Measurements from ENCODE around the gene PCP2.
"Not testable (repeated sequence)": the region's sequence is repeated elsewhere in the genome, so short reads cannot be mapped to it uniquely, and the experiment has no call there.

Gene PCP2

DNA sequence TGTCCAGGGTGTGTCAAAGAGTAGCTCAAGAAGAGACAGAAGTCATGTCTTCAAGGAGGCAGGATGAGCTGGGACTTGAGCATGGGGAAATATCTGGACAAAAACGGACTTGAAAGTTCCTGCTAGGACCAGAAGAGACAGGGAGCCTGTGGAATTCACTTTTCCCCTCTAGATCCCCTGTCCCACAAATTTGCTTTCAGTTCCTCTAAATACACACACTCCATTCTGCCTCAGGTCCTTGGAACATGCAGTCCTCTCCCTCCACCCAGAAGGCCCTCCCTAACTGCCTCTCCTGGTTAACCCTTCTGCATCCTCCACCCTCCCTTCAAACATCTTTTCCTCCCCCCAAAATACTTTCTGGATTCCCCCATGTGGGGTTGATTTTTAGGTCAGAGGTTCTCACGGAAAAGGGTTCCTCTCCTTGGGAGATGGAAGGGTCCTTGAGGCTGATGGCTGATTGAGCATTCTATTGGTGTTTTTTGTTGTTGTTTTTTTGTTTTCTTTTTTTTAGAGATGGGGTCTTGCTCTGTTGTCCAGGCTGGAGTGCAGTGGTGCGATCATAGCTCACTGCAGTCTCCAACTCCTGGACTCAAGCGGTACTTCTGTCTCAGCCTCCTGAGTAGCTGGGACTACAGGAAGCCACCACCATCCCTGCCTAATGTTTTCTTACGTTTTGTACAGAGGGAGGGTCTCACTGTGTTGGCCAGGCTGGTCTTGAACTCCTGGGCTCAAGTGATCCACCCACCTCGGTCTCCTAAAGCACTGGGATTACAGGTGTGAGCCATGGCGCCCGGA, 28.4 kb upstream of the PCP2 start:
- no peak for DNase-seq

DNA sequence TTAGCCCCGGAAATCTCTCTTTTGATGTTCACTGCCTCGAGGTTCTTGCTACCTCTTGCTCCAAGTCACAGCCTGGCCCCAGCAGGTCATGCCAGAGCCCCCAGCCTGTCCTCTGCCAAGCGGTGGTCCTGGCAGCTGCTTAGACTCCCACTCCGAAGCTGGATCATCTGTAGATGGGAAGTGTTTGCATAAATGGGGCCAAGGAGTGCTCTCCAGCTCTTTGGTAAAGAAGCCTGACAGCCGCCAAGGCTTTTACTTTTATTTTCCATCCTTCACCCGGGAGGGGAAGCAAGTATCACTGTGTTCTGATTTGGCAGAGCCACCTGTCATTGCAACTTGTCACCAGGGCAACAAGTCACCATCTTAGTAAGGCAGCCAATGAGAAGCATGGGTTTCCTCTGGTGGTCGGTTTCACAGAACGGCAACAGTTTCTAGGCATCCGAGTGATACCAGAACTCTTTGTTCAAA, 24.7 kb upstream of the PCP2 start:
- DNase-seq: no peak

DNA sequence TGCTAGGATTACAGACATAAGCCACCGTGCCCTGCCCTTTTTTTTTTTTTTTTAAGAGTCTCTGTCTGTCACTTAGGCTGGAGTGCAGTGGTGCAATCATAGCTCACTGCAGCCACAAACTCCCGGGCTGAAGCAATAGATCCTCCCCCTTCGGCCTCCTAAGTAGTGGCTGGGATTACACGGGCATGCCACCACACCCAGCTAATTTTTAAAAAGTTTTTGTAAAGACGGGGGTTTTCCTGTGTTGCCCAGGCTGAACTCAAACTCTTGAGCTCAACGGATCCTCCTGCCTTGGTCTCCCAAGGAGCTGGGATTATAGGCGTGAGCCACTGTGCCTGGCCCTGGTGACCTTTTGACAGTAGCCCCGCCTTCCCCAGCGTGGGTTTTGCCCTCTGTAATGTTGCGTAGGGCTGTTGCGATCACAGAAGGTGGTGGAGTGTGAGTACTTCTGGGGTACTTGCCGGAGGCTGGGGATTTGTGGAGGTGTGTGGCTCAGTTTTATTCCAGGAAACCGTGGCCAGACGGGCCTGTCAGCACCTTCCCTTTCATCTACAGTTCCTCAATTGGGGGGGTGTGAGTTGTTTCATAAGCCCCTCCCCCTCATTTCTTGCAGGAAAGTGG, 23.7 kb upstream of the PCP2 start:
- DNase-seq: no peak

DNA sequence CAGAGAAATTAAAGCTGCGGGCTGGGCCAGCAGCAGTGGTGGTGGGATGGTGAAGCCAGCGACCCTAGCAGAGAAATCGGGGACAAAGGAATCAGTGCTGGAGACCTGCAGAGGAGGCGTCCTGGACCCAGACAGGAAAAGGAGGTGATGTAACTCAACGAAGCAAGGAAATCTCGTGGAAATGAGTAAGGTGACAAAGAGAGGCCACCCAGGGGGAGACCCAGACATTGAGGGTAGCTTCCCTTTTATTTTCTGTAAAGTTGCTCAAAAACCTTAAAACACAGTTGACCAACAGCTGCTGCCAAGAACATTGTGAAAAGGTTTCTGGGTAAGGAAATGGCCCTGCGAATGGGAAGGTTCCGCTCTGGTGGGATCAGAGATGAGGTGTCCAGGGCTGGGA, 22.1 kb upstream of the PCP2 start:
- no peak for DNase-seq

DNA sequence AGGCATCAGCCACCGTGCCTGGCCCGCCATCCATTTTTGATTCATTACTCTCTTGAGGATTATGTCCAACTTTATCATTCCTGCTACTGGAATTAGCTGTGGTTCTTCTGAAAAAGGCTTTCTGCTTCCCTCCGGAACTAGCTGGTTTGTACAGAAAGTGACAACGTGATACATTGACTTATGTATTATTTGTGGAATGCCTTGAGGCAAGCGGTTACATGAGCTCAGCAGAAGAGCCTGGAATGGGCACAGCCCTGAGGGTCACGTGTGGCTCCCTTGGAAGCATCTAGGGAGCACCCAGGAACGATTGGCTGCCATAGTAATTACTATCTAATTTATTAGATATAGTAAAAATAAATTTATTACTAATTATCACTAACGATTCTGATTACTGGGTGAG, 20.9 kb upstream of the PCP2 start:
- no peak for DNase-seq

DNA sequence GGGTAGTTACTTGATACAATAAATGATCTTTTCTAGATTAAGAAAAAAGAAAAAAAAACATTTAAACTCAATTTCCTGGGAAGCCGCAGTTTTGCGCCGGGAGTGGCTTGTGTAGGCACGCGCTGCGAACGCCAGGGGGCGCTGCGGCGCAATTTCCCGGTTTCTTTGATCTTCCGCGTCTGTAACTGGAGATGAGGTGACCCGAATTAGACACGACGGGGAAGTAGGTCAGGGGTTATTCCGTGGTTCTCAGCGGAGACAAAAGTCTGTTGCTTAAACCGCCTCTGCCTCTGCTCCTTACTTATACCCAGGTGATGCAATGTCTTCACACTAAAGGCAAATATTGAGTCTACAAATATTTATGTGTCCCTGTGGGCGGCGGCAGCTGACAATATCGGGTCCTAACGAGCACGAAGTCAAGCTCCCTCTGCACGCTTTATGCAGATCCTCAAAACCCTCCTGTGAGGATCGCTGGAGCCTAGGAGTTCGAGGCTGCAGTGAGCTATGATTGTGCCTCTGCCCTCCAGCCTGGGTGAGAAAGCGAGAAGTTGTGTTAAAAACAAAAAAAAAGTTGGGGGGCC, 18.6 kb upstream of the PCP2 start:
- peak; percentile 91 for DNase-seq

DNA sequence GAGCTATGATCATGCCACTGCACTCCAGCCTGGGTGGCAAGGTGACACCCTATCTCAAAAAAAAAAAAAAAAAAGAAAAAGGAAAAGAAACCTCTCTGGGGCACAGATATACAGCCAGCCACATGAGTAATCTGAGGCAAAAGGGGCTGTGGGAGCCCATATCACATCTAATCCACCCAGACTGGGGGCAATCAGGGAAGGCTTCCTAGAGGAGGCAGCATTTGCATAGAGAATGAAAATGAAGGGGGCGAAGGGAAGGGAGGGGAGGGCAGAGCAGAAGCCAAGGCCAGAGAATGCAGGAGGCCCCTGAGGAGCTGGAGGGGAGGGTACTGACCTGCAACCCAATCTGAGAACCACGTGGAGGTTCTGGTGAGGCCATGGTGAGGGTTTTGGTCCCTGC, 16.6 kb upstream of the PCP2 start:
- DNase-seq: no peak

DNA sequence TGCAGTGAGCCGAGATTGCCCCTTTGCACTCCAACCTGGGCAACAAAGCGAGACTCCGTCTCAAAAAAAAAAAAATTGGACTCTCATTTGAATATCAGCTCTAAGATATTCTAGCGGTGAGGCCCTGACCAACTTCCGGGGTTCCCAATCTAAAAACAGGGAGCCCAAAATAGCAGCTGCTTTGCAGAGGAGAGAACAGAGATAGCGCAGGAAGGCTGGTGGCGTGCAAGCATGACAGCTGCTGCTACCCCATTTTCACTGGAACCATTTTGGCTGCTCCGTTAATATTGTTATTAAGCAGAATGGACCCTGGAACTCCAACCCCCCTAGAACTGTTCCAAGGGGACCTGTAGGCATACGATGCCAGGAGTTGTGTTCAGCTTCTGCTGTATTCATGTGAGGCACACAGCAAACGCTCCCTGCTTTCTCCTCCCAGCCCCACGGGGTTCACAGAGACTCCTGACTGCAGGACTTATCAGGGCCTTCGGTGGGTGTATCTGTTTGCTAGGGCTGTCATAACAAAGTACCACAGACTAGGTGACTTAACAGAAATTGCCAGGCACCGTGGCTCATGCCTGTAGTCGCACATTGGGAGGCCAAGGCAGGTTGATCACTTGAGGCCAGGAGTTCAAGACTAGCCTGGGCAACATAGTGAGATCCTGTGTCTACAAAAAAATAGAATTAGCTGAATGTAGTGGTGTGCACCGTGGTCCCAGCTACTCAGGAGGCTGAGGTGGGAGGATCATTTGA, 14.9 kb upstream of the PCP2 start:
- no peak for DNase-seq

DNA sequence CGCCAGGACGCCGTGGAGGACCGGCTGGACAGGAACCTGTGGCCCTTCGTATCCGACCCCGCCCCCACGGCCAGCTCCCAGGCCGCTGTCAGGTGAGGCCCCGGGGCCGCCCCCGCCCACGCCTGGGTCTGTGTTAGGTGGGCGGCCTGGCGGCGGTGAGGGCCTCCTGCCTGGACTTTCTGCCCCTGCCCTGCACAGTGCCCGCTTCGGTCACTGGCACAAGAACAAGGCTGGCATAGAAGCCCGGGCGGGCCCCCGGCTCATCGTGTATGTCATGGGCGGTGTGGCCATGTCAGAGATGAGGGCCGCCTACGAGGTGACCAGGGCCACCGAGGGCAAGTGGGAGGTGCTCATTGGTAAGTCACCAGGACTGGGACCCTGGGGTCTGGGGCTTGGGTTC, 13.6 kb upstream of the PCP2 start:
- DNase-seq: no peak

DNA sequence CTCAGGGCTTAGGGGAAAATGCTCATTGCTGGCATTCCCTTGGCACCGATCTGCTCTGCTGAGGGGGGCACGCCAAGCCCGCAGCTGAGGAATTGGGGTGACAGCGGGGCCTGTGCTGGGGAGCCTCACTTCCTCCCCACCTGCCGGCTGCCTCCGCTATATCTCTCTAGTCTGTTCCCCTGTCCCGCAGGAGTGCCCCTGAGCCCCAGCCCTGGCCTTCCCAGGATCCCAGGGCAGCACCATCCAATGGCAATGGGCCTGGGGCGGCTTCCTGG, 12.8 kb upstream of the PCP2 start:
- DNase-seq: no peak

DNA sequence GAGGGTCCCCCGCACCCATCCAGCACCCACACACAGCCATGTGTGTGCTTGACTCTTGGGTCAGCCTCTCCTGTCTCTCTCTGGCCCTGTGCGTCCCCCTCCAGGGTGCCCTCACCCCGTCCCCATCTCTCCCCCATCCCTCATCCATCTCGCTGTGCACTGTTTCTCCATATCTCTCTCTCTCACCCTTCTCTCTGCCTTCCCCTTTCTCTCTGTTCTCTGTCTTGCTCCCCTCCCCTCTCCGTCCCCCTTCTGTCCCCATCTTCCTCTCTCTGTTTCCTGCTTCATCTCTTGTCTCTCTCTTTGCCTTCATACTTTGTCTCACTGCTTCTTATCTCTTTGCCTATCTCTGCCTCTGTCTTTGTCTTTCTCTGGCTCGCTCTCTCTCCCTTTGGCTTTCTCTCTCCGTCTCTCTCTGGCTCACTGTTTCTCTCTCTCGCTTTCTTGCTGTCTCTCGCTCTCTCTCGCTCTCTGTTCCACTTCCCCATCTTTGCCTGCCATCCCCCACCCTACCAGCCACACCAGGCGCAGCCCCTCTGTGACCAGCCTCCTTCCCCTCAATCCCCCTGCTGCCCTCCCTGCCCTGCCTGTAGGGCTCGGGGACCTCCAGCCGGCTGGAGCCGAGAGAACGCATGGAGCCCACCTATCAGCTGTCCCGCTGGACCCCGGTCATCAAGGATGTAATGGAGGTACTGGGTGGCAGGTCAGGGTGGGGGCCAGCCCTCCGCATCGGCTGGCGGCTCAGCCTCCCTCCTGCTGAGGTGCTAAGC, 12.3 kb upstream of the PCP2 start:
- no peak for DNase-seq

DNA sequence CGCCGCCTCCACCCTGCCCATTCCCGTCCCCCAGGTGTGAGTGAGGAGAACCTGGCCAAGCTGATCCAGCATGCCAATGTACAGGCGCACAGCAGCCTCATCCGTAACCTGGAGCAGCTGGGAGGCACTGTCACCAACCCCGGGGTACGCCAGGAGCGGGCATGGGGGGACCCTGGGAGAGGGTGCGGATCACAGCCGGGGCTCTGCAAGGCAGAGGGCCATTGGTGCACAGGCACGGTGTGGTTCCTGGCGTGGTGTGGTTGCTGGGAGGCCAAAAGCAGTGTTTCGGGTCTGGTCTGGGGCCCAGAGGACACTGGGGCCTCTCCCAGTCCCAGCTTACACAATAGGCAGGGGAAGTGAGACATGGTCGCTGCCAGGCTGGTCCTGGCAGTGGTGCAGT, 11.6 kb upstream of the PCP2 start:
- no peak for DNase-seq

DNA sequence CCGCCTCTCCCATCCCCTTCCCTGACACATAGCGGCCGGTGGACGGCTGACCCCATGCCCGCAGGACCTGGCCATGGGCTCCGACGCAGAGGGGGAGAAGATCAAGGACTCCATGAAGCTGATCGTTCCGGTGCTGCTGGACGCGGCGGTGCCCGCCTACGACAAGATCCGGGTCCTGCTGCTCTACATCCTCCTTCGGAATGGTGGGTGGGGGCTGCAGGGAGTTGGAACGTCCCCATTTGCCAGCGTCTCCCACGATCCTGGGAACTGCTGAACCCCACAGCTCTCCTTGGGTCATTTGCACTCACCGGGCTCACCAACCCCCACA, 11.0 kb upstream of the PCP2 start:
- no peak for DNase-seq

DNA sequence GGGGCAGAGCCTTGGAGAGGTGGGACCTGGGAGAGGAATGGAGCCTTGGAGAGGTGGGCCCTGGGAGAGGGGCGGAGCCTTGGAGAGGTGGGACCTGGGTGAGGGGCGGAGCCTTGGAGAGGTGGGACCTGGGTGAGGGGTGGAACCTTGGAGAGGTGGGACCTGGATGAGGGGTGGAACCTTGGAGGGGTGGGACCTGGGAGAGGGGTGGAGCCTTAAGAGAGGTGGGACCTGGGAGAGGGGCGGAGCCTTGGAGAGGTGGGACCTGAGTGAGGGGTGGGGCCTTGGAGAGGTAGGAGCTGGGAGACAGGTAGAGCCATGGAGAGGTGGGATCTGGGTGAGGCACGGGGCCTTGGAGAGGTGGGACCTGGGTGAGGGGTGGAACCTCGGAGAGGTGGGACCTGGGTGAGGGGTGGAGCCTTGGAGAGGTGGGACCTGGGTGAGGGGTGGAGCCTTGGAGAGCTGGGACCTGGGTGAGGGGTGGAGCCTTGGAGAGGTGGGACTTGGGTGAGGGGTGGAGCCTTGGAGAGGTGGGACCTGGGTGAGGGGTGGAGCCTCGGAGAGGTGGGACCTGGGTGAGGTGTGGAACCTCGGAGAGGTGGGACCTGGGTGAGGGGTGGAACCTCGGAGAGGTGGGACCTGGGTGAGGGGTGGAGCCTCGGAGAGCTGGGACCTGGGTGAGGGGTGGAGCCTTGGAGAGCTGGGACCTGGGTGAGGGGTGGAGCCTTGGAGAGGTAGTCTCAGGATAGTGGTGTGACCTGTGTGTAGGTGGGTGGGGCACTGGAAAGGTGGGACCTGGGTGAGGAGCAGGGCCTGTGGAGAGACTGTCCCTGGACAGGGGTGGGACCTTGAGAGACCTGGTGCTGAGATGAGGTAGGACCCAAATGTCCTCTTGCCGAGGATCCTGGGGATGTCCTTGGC, 10.4 kb upstream of the PCP2 start:
- not testable (repeated sequence) for DNase-seq

DNA sequence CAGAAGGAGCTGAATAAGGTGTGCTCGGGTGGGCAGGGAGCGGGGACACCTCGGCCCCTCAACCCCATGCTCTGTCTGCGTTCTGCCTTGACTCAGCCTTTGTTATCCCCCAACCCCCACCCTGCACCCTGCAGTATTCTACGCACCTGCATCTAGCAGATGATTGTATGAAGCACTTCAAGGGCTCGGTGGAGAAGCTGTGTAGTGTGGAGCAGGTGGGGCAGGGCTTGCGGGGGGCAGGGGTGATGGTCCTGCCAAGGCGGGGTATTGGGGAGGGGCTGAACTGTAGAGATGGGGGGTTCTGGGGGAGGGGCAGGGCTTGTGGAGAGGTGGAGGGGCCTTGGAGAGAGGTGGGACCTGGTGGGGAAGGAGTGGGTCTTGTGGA, 9.5 kb upstream of the PCP2 start:
- DNase-seq: no peak

DNA sequence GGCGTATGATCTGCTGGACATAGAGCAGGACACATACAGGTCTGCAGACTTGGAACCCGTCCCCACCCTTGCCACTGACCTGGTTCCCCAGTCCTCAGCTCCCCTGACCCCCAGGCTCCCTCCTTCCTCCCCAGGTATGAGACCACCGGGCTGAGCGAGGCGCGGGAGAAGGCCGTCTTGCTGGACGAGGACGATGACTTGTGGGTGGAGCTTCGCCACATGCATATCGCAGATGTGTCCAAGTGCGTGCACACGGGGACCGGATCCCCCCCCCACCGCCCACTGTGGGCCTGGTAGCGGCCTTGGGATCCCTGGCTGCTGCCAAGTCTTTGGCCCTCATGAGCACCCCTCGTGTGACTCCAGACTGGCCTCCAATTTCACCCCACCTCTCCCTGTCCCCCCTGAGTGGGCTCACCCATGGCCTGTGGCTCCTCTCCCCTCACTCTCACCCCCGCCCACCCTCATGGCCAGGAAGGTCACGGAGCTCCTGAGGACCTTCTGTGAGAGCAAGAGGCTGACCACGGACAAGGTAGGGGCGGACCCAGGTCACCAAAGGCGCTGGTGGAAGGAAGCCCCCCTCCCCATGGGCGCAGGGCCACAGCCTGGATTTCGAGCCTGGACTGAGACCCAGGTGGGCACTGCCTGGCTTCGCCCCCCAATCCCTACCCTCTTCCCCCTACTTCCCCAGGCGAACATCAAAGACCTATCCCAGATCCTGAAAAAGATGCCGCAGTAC, 8.9 kb upstream of the PCP2 start:
- DNase-seq: no peak

DNA sequence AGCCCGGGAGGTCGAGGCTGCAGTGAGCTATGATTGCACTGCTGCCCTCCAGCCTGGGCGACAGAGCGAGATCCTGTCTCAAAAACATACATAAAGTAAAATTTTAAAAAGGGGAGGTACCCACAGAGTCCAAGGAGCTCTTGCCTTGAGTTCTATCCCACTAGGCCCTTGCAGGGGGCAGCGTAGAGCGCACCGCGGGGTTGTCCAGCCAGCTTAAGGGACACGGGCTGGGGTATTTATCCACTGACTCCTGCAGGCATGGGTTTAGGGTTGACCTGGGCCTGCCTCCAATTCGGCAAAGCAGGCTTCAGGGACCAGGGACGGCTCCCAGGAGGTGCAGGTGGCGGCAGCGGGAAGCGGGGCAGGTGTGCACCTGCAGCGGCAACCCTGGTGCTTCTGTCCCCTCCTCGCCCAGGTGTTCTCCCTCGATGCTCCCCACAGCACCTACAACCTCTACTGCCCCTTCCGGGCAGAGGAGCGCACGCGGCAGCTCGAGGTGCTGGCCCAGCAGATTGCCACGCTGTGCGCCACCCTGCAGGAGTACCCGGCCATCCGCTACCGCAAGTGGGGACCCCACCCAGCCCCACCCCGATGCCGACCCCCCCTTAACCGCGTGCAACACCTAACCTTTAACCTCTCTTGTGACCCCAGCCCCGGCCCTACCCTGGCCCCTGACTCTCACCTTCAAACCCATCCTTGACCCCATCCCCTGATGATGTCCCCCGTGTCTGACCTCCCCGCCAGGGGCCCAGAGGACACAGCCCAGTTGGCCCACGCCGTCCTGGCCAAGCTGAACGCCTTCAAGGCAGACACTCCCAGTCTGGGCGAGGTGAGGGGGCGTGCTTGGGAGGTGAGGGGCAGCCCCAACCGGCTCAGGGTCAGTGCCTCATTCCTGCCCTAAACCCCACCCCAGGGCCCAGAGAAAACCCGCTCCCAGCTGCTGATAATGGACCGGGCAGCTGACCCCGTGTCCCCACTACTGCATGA, 8.1 kb upstream of the PCP2 start:
- no peak for DNase-seq

DNA sequence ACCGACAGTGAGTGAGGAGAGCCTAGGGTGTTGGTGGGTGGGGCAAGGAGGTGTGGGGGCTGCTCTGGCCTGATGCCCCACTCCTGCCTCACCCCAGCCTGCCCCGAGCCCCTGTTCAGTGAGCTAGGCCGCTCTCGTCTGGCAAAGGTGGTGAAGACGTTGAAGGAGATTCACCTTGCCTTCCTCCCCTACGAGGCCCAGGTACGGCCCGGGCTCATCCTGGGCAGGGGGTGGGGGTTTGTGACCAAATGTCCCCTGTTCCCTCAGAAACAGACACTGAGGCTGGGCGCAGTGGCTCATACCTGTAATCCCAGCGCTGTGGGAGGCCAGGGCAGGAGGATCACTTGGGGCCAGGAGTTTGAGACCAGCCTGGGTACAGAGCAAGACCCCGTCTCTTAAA, 7.3 kb upstream of the PCP2 start:
- no peak for DNase-seq

DNA sequence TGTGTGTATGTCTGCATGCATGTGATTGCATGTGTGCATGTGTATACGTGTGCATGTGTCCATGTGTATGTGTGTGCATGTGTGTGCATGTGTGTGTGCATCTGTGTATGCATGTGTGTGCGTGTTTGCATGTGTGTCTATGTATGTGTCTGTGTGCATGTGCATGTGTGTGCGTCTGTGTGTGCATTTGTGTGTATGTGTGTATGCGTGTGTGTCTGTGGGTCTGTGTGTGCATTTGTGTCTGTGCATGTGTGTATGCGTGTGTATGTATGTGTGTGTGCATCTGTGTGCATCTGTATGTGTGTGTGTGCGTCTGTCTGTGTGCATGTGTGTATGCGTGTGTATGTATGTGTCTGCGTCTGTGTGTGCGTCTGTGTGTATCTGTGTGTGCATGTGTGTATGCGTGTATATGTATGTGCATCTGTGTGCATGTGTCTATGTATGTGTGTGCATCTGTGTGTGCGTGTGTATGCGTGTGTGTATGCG, 6.4 kb upstream of the PCP2 start:
- DNase-seq: no peak
